GM19043 (cell line): Measurements from ENCODE around the gene ADH1B.
"Not testable (repeated sequence)": the region's sequence is repeated elsewhere in the genome, so short reads cannot be mapped to it uniquely, and the experiment has no call there.

Experiments used
- ATAC-seq: cut with Tn5 transposase; IDR thresholded peaks from one replicate; pipeline ENCODE4 v1.9.1; 2021; ENCODE audit warnings: low read depth; ENCODE audit not compliant: unreplicated experiment

ADH1B gene

GRCh38 chr4:99324979-99325378 lies 3.8 kb upstream of the ADH1B start:
- no peak for ATAC-seq

GRCh38 chr4:99324361-99324760 lies 3.2 kb upstream of the ADH1B start:
- ATAC-seq: no peak

GRCh38 chr4:99323756-99324155 lies 2.6 kb upstream of the ADH1B start:
- ATAC-seq: no peak

- not testable (repeated sequence) for ATAC-seq
Measured at GRCh38 chr4:99317811-99318210, 3.4 kb downstream of the ADH1B start.

- no peak for ATAC-seq
Measured at GRCh38 chr4:99317354-99317753, 3.8 kb downstream of the ADH1B start.

- ATAC-seq: no peak
Measured at GRCh38 chr4:99315839-99316238, 5.4 kb downstream of the ADH1B start.

- no peak for ATAC-seq
Measured at GRCh38 chr4:99314211-99314610, 7.0 kb downstream of the ADH1B start.

- ATAC-seq: no peak
Measured at GRCh38 chr4:99310389-99310788, 10.8 kb downstream of the ADH1B start.

- ATAC-seq: no peak
Measured at GRCh38 chr4:99305638-99306400, 15.4 kb downstream of the ADH1B start.

GRCh38 chr4:99301376-99302164 lies 19.6 kb downstream of the ADH1B start:
- no peak for ATAC-seq

GRCh38 chr4:99300934-99301333 lies 20.3 kb downstream of the ADH1B start:
- ATAC-seq: no peak

GRCh38 chr4:99293357-99293756 lies 27.8 kb downstream of the ADH1B start:
- ATAC-seq: no peak

GRCh38 chr4:99290848-99291786 lies 30.1 kb downstream of the ADH1B start, which contains the start of gene ADH1A:
TSS of gene ADH1A (minus strand) at chr4:99290985. CDS start at chr4:99290914, 71 bp downstream.
- ATAC-seq: no peak

- ATAC-seq: no peak
Measured at GRCh38 chr4:99285387-99285786, 35.8 kb downstream of the ADH1B start.

GRCh38 chr4:99282731-99283130 lies 38.5 kb downstream of the ADH1B start:
- no peak for ATAC-seq

GRCh38 chr4:99281261-99281660 lies 39.9 kb downstream of the ADH1B start:
- ATAC-seq: no peak

- no peak for ATAC-seq
Measured at GRCh38 chr4:99276417-99276816, 44.8 kb downstream of the ADH1B start.

GRCh38 chr4:99275885-99276284 lies 45.3 kb downstream of the ADH1B start:
- no peak for ATAC-seq

- ATAC-seq: no peak
Measured at GRCh38 chr4:99275050-99275449, 46.2 kb downstream of the ADH1B start.

- no peak for ATAC-seq
Measured at GRCh38 chr4:99273704-99274103, 47.5 kb downstream of the ADH1B start.

- ATAC-seq: no peak
Measured at GRCh38 chr4:99264927-99265326, 56.3 kb downstream of the ADH1B start.
